ENCODE data around the gene CASP10. TPM values are rescaled to one million over a fixed set of nuclear protein-coding genes. Genes with fewer than 3 reads are reported as not detected.

CASP10 gene
- total RNA-seq, 1 experiment from 2014 or later, result 2.8 TPM

DNA sequence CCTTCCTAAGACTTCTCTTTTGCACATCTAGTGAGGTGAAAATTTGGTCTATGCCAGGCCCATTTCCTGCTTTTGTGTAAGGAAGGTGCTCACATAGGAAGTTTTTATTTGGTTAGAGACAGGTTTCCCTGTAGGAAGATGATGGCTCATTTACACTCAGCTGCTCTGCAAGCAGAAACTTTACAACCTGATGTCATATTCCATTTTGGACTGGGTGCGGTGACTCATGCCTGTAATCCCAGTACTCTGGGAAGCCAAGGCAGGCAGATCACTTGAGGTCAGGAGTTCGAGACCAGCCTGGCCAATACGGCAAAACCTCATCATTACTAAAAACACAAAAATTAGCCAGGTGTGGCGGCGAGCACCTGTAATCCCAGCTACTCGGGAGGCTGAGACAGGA is 35.8 kb downstream of the CASP10 start:
- Mint-ChIP-seq H3K27ac (no peak overlapping the region), H3K4me3 (no peak overlapping the region), H3K36me3 (peaks cover 7% of the 10 kb centered on the region), H3K27me3 (ENCODE audit: low read depth) (no peaks in the 10 kb centered on the region; the same call in 1 of the 2 replicates), H3K9me3 (peaks cover 16% of the 10 kb centered on the region), H3K4me1 (peaks cover 26% of the 10 kb centered on the region)
- no peak for ATAC-seq
- DNase-seq (ENCODE audit: low spot score), result no peak
- ChIA-PET CTCF (interaction anchor here (1.4 to 5.8 kb wide), 2 partner anchors 14 to 41 kb away, joined by 3 to 66 read pairs; no protein-coding TSS in a partner anchor), POLR2A (interaction anchor here (0.5 to 1.4 kb wide), 2 partner anchors 11 to 15 kb away, joined by 3 to 4 read pairs; no protein-coding TSS in a partner anchor)
- no peak for TF ChIP-seq NR2C2 (CRISPR knock-in tag; IDR thresholded peaks at IDR 0.05)
- TF ChIP-seq, protein P1, sequence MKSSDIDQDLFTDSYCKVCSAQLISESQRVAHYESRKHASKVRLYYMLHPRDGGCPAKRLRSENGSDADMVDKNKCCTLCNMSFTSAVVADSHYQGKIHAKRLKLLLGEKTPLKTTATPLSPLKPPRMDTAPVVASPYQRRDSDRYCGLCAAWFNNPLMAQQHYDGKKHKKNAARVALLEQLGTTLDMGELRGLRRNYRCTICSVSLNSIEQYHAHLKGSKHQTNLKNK (CRISPR knock-in tag; IDR thresholded peaks at IDR 0.05), result no peak
- TF ChIP-seq FOXJ3 (CRISPR knock-in tag; IDR thresholded peaks at IDR 0.05; ENCODE audit: borderline replicate concordance), result no peak
- TF ChIP-seq ZNF317 (CRISPR knock-in tag; IDR thresholded peaks at IDR 0.05; ENCODE audit: borderline replicate concordance, low read depth), result no peak
- no peak for TF ChIP-seq RELA (CRISPR knock-in tag; IDR thresholded peaks at IDR 0.05; ENCODE audit: borderline replicate concordance)
- no peak for TF ChIP-seq JUN (CRISPR knock-in tag; IDR thresholded peaks at IDR 0.05)
- TF ChIP-seq ZNF423 (CRISPR knock-in tag; IDR thresholded peaks at IDR 0.05), result no peak
- TF ChIP-seq, protein P2, sequence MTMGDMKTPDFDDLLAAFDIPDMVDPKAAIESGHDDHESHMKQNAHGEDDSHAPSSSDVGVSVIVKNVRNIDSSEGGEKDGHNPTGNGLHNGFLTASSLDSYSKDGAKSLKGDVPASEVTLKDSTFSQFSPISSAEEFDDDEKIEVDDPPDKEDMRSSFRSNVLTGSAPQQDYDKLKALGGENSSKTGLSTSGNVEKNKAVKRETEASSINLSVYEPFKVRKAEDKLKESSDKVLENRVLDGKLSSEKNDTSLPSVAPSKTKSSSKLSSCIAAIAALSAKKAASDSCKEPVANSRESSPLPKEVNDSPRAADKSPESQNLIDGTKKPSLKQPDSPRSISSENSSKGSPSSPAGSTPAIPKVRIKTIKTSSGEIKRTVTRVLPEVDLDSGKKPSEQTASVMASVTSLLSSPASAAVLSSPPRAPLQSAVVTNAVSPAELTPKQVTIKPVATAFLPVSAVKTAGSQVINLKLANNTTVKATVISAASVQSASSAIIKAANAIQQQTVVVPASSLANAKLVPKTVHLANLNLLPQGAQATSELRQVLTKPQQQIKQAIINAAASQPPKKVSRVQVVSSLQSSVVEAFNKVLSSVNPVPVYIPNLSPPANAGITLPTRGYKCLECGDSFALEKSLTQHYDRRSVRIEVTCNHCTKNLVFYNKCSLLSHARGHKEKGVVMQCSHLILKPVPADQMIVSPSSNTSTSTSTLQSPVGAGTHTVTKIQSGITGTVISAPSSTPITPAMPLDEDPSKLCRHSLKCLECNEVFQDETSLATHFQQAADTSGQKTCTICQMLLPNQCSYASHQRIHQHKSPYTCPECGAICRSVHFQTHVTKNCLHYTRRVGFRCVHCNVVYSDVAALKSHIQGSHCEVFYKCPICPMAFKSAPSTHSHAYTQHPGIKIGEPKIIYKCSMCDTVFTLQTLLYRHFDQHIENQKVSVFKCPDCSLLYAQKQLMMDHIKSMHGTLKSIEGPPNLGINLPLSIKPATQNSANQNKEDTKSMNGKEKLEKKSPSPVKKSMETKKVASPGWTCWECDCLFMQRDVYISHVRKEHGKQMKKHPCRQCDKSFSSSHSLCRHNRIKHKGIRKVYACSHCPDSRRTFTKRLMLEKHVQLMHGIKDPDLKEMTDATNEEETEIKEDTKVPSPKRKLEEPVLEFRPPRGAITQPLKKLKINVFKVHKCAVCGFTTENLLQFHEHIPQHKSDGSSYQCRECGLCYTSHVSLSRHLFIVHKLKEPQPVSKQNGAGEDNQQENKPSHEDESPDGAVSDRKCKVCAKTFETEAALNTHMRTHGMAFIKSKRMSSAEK (CRISPR knock-in tag; IDR thresholded peaks at IDR 0.05; ENCODE audit: borderline replicate concordance), result no peak
- TF ChIP-seq, protein P3, sequence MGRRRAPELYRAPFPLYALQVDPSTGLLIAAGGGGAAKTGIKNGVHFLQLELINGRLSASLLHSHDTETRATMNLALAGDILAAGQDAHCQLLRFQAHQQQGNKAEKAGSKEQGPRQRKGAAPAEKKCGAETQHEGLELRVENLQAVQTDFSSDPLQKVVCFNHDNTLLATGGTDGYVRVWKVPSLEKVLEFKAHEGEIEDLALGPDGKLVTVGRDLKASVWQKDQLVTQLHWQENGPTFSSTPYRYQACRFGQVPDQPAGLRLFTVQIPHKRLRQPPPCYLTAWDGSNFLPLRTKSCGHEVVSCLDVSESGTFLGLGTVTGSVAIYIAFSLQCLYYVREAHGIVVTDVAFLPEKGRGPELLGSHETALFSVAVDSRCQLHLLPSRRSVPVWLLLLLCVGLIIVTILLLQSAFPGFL (CRISPR knock-in tag; IDR thresholded peaks at IDR 0.05; ENCODE audit: borderline replicate concordance), result no peak
- no peak for TF ChIP-seq ATF1 (CRISPR knock-in tag; IDR thresholded peaks at IDR 0.05)
- TF ChIP-seq, protein P4, sequence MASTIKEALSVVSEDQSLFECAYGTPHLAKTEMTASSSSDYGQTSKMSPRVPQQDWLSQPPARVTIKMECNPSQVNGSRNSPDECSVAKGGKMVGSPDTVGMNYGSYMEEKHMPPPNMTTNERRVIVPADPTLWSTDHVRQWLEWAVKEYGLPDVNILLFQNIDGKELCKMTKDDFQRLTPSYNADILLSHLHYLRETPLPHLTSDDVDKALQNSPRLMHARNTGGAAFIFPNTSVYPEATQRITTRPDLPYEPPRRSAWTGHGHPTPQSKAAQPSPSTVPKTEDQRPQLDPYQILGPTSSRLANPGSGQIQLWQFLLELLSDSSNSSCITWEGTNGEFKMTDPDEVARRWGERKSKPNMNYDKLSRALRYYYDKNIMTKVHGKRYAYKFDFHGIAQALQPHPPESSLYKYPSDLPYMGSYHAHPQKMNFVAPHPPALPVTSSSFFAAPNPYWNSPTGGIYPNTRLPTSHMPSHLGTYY (CRISPR knock-in tag; IDR thresholded peaks at IDR 0.05), result no peak
- TF ChIP-seq, protein P5, sequence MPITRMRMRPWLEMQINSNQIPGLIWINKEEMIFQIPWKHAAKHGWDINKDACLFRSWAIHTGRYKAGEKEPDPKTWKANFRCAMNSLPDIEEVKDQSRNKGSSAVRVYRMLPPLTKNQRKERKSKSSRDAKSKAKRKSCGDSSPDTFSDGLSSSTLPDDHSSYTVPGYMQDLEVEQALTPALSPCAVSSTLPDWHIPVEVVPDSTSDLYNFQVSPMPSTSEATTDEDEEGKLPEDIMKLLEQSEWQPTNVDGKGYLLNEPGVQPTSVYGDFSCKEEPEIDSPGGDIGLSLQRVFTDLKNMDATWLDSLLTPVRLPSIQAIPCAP (CRISPR knock-in tag; IDR thresholded peaks at IDR 0.05), result no peak
- TF ChIP-seq, protein P6, sequence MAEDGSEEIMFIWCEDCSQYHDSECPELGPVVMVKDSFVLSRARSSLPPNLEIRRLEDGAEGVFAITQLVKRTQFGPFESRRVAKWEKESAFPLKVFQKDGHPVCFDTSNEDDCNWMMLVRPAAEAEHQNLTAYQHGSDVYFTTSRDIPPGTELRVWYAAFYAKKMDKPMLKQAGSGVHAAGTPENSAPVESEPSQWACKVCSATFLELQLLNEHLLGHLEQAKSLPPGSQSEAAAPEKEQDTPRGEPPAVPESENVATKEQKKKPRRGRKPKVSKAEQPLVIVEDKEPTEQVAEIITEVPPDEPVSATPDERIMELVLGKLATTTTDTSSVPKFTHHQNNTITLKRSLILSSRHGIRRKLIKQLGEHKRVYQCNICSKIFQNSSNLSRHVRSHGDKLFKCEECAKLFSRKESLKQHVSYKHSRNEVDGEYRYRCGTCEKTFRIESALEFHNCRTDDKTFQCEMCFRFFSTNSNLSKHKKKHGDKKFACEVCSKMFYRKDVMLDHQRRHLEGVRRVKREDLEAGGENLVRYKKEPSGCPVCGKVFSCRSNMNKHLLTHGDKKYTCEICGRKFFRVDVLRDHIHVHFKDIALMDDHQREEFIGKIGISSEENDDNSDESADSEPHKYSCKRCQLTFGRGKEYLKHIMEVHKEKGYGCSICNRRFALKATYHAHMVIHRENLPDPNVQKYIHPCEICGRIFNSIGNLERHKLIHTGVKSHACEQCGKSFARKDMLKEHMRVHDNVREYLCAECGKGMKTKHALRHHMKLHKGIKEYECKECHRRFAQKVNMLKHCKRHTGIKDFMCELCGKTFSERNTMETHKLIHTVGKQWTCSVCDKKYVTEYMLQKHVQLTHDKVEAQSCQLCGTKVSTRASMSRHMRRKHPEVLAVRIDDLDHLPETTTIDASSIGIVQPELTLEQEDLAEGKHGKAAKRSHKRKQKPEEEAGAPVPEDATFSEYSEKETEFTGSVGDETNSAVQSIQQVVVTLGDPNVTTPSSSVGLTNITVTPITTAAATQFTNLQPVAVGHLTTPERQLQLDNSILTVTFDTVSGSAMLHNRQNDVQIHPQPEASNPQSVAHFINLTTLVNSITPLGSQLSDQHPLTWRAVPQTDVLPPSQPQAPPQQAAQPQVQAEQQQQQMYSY (CRISPR knock-in tag; IDR thresholded peaks at IDR 0.05), result no peak
- no peak for TF ChIP-seq ZNF263 (CRISPR knock-in tag; IDR thresholded peaks at IDR 0.05; ENCODE audit: low read depth)
- TF ChIP-seq TEAD1 (CRISPR knock-in tag; IDR thresholded peaks at IDR 0.05), result no peak
- TF ChIP-seq, protein P7, sequence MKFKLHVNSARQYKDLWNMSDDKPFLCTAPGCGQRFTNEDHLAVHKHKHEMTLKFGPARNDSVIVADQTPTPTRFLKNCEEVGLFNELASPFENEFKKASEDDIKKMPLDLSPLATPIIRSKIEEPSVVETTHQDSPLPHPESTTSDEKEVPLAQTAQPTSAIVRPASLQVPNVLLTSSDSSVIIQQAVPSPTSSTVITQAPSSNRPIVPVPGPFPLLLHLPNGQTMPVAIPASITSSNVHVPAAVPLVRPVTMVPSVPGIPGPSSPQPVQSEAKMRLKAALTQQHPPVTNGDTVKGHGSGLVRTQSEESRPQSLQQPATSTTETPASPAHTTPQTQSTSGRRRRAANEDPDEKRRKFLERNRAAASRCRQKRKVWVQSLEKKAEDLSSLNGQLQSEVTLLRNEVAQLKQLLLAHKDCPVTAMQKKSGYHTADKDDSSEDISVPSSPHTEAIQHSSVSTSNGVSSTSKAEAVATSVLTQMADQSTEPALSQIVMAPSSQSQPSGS (CRISPR knock-in tag; IDR thresholded peaks at IDR 0.05; ENCODE audit: borderline replicate concordance, low read depth), result no peak
- TF ChIP-seq, protein P8, sequence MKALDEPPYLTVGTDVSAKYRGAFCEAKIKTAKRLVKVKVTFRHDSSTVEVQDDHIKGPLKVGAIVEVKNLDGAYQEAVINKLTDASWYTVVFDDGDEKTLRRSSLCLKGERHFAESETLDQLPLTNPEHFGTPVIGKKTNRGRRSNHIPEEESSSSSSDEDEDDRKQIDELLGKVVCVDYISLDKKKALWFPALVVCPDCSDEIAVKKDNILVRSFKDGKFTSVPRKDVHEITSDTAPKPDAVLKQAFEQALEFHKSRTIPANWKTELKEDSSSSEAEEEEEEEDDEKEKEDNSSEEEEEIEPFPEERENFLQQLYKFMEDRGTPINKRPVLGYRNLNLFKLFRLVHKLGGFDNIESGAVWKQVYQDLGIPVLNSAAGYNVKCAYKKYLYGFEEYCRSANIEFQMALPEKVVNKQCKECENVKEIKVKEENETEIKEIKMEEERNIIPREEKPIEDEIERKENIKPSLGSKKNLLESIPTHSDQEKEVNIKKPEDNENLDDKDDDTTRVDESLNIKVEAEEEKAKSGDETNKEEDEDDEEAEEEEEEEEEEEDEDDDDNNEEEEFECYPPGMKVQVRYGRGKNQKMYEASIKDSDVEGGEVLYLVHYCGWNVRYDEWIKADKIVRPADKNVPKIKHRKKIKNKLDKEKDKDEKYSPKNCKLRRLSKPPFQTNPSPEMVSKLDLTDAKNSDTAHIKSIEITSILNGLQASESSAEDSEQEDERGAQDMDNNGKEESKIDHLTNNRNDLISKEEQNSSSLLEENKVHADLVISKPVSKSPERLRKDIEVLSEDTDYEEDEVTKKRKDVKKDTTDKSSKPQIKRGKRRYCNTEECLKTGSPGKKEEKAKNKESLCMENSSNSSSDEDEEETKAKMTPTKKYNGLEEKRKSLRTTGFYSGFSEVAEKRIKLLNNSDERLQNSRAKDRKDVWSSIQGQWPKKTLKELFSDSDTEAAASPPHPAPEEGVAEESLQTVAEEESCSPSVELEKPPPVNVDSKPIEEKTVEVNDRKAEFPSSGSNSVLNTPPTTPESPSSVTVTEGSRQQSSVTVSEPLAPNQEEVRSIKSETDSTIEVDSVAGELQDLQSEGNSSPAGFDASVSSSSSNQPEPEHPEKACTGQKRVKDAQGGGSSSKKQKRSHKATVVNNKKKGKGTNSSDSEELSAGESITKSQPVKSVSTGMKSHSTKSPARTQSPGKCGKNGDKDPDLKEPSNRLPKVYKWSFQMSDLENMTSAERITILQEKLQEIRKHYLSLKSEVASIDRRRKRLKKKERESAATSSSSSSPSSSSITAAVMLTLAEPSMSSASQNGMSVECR (CRISPR knock-in tag; IDR thresholded peaks at IDR 0.05; ENCODE audit: borderline replicate concordance), result no peak
- TF ChIP-seq, protein P9, sequence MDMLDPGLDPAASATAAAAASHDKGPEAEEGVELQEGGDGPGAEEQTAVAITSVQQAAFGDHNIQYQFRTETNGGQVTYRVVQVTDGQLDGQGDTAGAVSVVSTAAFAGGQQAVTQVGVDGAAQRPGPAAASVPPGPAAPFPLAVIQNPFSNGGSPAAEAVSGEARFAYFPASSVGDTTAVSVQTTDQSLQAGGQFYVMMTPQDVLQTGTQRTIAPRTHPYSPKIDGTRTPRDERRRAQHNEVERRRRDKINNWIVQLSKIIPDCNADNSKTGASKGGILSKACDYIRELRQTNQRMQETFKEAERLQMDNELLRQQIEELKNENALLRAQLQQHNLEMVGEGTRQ (CRISPR knock-in tag; IDR thresholded peaks at IDR 0.05), result no peak

Data from WTC11 (cell line).